ENCODE measurements around the gene PHLDB1.

DNA sequence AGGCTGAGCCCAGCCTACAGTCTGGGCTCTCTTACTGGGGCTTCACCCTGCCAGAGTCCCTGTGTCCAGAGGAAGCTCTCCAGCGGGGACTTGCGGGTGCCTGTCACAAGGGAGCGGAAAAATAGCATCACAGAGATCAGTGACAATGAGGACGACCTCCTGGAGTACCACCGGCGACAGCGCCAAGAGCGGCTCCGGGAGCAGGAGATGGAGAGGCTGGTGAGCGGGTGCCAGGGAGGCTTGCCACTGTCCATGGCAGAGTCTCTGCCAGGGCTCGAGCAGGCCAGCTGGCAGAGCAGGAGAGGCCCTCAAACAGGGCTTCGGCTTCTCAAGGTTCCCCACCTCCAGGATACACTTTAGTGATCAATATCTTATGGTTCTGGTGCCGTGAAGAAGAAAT lies 21.0 kb downstream of the PHLDB1 start:
- TF ChIP-seq POLR2A (IDR thresholded peaks at IDR 0.05): no peak
- TF ChIP-seq, protein P1, sequence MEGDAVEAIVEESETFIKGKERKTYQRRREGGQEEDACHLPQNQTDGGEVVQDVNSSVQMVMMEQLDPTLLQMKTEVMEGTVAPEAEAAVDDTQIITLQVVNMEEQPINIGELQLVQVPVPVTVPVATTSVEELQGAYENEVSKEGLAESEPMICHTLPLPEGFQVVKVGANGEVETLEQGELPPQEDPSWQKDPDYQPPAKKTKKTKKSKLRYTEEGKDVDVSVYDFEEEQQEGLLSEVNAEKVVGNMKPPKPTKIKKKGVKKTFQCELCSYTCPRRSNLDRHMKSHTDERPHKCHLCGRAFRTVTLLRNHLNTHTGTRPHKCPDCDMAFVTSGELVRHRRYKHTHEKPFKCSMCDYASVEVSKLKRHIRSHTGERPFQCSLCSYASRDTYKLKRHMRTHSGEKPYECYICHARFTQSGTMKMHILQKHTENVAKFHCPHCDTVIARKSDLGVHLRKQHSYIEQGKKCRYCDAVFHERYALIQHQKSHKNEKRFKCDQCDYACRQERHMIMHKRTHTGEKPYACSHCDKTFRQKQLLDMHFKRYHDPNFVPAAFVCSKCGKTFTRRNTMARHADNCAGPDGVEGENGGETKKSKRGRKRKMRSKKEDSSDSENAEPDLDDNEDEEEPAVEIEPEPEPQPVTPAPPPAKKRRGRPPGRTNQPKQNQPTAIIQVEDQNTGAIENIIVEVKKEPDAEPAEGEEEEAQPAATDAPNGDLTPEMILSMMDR (IDR thresholded peaks at IDR 0.05): no peak
